ENCODE measurements around the gene COX20. TPM values are rescaled to one million over a fixed set of nuclear protein-coding genes. Genes with fewer than 3 reads are reported as not detected.

Gene COX20
- total RNA-seq (2013) = 16.6 TPM
- polyA plus RNA-seq (10 to 100 TPM; 15.8 to 21.6 (median 17.9) TPM), polyA minus RNA-seq (3.3 and 4.6 TPM in 2 replicates), total RNA-seq (6.5 to 25.4 (median 17.8) reads per million in 11 experiments)

GRCh38 chr1:244835276-244836134 lies at the start of gene COX20:
Gene COX20 (plus strand): TSS chr1:244835658. CDS start chr1:244835715, 57 bp downstream.
- peaks cover 48% of the 10 kb centered on the region for H3K79me2 ChIP-seq (ENCODE audit: insufficient read depth, low read length)
- Mint-ChIP-seq H3K36me3 (peaks cover 22 to 28% of the 10 kb centered on the region in 2 donors), H3K4me1 (peaks cover 41% of the 10 kb centered on the region), H3K27ac (peak within 1 kb of the TSS; percentile 97 to 100 (median 99)), H3K9me3 (no peaks in the 10 kb centered on the region), H3K4me3 (peak within 1 kb of the TSS; percentile 93), H3K27me3 (ENCODE audit: low read depth in 3 of 3) (no peaks in the 10 kb centered on the region)
- intact Hi-C loops (cut with micrococcal nuclease) = loop anchor here (1.0 to 10.0 kb wide), 5 partner anchors 27 to 181 kb away; partner anchors contain the start of genes DESI2 (in 1 of the 2) and HNRNPU (in 1 of the 2)
- H3K4me1 ChIP-seq (ENCODE audit: control insufficient read depth in 1 of 2, insufficient read depth in 2 of 2, low read length in 2 of 2) = peaks cover 19 to 35% of the 10 kb centered on the region in 2 donors
- peak within 1 kb of the TSS; percentile 95 for H3K4me2 ChIP-seq (replicated peaks; ENCODE audit: extremely low read depth, low read length, poor library complexity, severe bottlenecking)
- peaks cover 5% of the 10 kb centered on the region for H4K20me1 ChIP-seq (ENCODE audit: insufficient read depth, low read length)
- H3K4me3 ChIP-seq (replicated peaks in 1 of 3; ENCODE audit: low read depth in 2 of 3, low read length in 3 of 3) = peak within 1 kb of the TSS; percentile 88 to 95 (median 95)
- H3K36me3 ChIP-seq (replicated peaks in 1 of 2; ENCODE audit: control insufficient read depth in 1 of 2, insufficient read depth in 2 of 2, low read length in 2 of 2) = peaks cover 5 to 11% of the 10 kb centered on the region in 2 donors
- DNase-seq = peak; percentile 77 to 89 (median 77)
- H3K9ac ChIP-seq (ENCODE audit: insufficient read depth, low read length, poor library complexity, severe bottlenecking) = peak within 1 kb of the TSS; percentile 94
- H2AFZ ChIP-seq (ENCODE audit: insufficient read depth, low read depth, low read length, poor library complexity, severe bottlenecking) = peak within 1 kb of the TSS; percentile 80
- under 1% methylated on average over 61 of the region's 77 CpGs for WGBS (ENCODE audit: insufficient coverage)
- no peaks in the 10 kb centered on the region for H3K27me3 ChIP-seq (ENCODE audit: control insufficient read depth in 2 of 2, insufficient read depth in 2 of 2, low read length in 2 of 2)
- peak within 1 kb of the TSS; percentile 93 to 95 for H3K27ac ChIP-seq (ENCODE audit: low read depth in 1 of 2, low read length in 2 of 2)
- TF ChIP-seq CTCF (IDR thresholded peaks at IDR 0.05) = no peak
- H3K9me3 ChIP-seq (replicated peaks in 1 of 2; ENCODE audit: control insufficient read depth in 1 of 2, insufficient read depth in 1 of 2, low read length in 2 of 2) = no peaks in the 10 kb centered on the region

GRCh38 chr1:244788493-244789275 lies 46.8 kb upstream of the COX20 start:
- Mint-ChIP-seq H3K4me3 (no peak overlapping the region), H3K27ac (no peak overlapping the region), H3K27me3 (ENCODE audit: low read depth in 3 of 3) (peaks cover 0 to 5% (median 2%) of the 10 kb centered on the region in 3 donors)

More at GRCh38 chr1:244788493-244789275, 46.8 kb upstream of the COX20 start:
- Histone ChIP-seq H3K27me3 (ENCODE audit: control insufficient read depth in 2 of 2, insufficient read depth in 2 of 2, low read length in 2 of 2) (no peaks in the 10 kb centered on the region), H3K9ac (ENCODE audit: insufficient read depth, low read length, poor library complexity, severe bottlenecking) (no peak overlapping the region), H3K4me1 (ENCODE audit: control insufficient read depth in 1 of 2, insufficient read depth in 2 of 2, low read length in 2 of 2) (no peaks in the 10 kb centered on the region), H2AFZ (ENCODE audit: insufficient read depth, low read depth, low read length, poor library complexity, severe bottlenecking) (no peak overlapping the region), H3K4me3 (replicated peaks in 1 of 3; ENCODE audit: low read depth in 2 of 3, low read length in 3 of 3) (no peak overlapping the region), H3K79me2 (ENCODE audit: insufficient read depth, low read length) (no peaks in the 10 kb centered on the region), H3K4me2 (replicated peaks; ENCODE audit: extremely low read depth, low read length, poor library complexity, severe bottlenecking) (no peak overlapping the region), H3K36me3 (replicated peaks in 1 of 2; ENCODE audit: control insufficient read depth in 1 of 2, insufficient read depth in 2 of 2, low read length in 2 of 2) (no peaks in the 10 kb centered on the region), H3K9me3 (replicated peaks in 1 of 2; ENCODE audit: control insufficient read depth in 1 of 2, insufficient read depth in 1 of 2, low read length in 2 of 2) (no peaks in the 10 kb centered on the region), H3K27ac (ENCODE audit: low read depth in 1 of 2, low read length in 2 of 2) (no peak overlapping the region), H4K20me1 (ENCODE audit: insufficient read depth, low read length) (no peaks in the 10 kb centered on the region)
- TF ChIP-seq CTCF (IDR thresholded peaks at IDR 0.05) = no peak
- no peaks in the 10 kb centered on the region for H3K4me1 Mint-ChIP-seq
- H3K36me3 Mint-ChIP-seq = no peaks in the 10 kb centered on the region
- WGBS (ENCODE audit: insufficient coverage) = 83% methylated on average over 23 of the region's 23 CpGs
- no peak for DNase-seq
- H3K9me3 Mint-ChIP-seq = peaks cover 0 to 2% (median 0%) of the 10 kb centered on the region in 7 donors
- intact Hi-C loops (cut with micrococcal nuclease) = no loop called here
